ENCODE measurements around the gene LYPD4.

Gene LYPD4

GRCh38 chr19:41801792-41802211 is 42.7 kb downstream of the LYPD4 start:
- no peak overlapping the region for H3K4me3 ChIP-seq (ENCODE audit: low read depth, low read length)
- no peak for TF ChIP-seq CTCF (conservative IDR thresholded peaks at IDR 0.05; ENCODE audit: low read depth, low read length)
- no peak for DNase-seq (ENCODE audit: low read depth)

DNA sequence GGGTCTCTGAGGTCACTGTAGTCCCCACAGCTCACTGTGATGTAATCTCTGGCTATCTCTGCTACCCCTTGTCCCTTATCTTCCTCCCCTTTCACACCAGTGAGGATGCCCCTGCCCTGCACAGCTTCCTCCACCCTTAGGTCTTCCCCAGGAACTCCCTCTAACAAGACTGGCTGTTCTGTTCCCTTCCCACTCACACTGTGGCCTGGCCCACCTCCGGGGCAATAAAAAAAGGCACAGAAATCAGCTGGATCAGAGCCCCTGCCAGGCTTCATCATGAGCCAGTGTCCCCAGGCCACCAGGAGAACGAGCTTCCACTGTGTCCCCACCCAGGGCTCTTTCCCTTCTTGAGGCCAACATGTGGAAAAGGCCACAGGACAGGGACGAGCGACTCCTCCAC is 43.5 kb downstream of the LYPD4 start:
- no peak for TF ChIP-seq CTCF (conservative IDR thresholded peaks at IDR 0.05; ENCODE audit: low read depth, low read length)
- no peak for DNase-seq (ENCODE audit: low read depth)
- H3K4me3 ChIP-seq (ENCODE audit: low read depth, low read length), result no peak overlapping the region

DNA sequence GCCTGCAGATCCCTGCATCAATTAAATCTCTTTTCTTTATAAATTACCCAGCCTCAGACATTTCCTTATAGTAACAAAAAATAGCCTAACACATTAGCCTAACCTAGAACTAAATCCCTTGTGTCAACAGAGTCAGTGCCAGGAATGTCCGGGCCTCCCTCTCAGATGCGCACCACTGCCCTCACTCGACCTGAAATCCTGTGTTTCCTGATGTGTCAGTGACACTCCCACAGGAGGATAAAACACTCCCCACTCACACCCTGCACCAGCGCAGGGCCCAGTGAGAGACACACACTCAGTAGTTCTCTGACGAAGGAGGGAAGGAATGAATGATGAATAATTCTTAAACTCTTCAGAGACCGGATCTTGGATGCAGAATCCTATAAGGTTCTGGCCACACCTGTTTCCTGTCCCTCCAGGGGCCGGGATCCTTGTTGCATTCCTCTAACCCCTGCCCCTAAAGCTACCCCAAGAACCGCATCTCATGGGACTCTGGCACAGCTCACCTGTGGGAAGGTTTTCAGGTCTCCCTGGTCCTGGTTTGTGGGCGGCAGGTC is 45.0 kb downstream of the LYPD4 start:
- DNase-seq (ENCODE audit: low read depth), result no peak
- no peak for TF ChIP-seq CTCF (conservative IDR thresholded peaks at IDR 0.05; ENCODE audit: low read depth, low read length)
- no peak overlapping the region for H3K4me3 ChIP-seq (ENCODE audit: low read depth, low read length)

DNA sequence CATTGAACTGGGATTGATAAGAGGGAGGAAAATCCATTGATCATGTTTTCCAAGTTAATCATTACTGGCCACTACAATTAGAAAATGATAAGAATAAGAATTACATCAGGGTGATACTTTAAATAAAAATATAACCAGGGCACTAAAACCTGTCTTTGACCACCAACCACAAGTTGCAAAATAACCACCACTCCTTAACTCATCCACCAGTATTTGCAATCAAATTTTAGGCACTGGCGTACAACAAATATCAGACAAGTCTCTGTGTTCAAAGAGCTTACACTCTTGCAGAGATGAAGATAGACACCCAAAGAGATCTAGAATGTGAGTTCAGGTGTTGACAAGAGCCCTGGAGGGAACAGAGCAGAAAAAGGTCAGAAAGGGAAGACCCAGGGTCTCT is 47.6 kb downstream of the LYPD4 start:
- TF ChIP-seq CTCF (conservative IDR thresholded peaks at IDR 0.05; ENCODE audit: low read depth, low read length), result no peak
- no peak overlapping the region for H3K4me3 ChIP-seq (ENCODE audit: low read depth, low read length)
- no peak for DNase-seq (ENCODE audit: low read depth)

- H3K4me3 ChIP-seq (ENCODE audit: low read depth, low read length), result no peak within 1 kb of the TSS
- no peak for DNase-seq (ENCODE audit: low read depth)
- TF ChIP-seq CTCF (conservative IDR thresholded peaks at IDR 0.05; ENCODE audit: low read depth, low read length), result no peak
Observed at GRCh38 chr19:41796362-41796761, 48.1 kb downstream of the LYPD4 start, which contains the start of gene CEACAM3. CEACAM3 (plus strand) TSS chr19:41796587; CDS start chr19:41796678, 91 bp downstream.

GRCh38 chr19:41795031-41795461 is 49.4 kb downstream of the LYPD4 start:
- H3K4me3 ChIP-seq (ENCODE audit: low read depth, low read length), result no peak overlapping the region
- TF ChIP-seq CTCF (conservative IDR thresholded peaks at IDR 0.05; ENCODE audit: low read depth, low read length), result peak; percentile 79
- DNase-seq (ENCODE audit: low read depth), result peak; percentile 56

GRCh38 chr19:41793414-41793727 is 51.1 kb downstream of the LYPD4 start:
- TF ChIP-seq CTCF (conservative IDR thresholded peaks at IDR 0.05; ENCODE audit: low read depth, low read length), result no peak
- no peak for DNase-seq (ENCODE audit: low read depth)
- no peak overlapping the region for H3K4me3 ChIP-seq (ENCODE audit: low read depth, low read length)

Measured in choroid plexus epithelial cell (primary cell).